ENCODE results near the gene REEP1. TPM values are rescaled to one million over a fixed set of nuclear protein-coding genes. Genes with fewer than 3 reads are reported as not detected.

The REEP1 gene
- total RNA-seq, 1 experiment from 2014 or later = 5.3 TPM

GRCh38 chr2:86239745-86240144 is 97.7 kb downstream of the REEP1 start:
- CTCF ChIA-PET = no interaction called here
- no peak for TF ChIP-seq CTCF (IDR thresholded peaks at IDR 0.05; ENCODE audit: unreplicated experiment)
- no peak for DNase-seq
- H3K9me3 Mint-ChIP-seq (ENCODE audit: low read depth, unreplicated experiment) = no peaks in the 10 kb centered on the region
- no peaks in the 10 kb centered on the region for H3K36me3 Mint-ChIP-seq (ENCODE audit: insufficient read depth, unreplicated experiment)
- intact Hi-C loops (cut with micrococcal nuclease; ENCODE audit: unreplicated experiment) = no loop called here
- no peak overlapping the region for H3K4me3 Mint-ChIP-seq (ENCODE audit: low read depth, unreplicated experiment)
- H3K27me3 Mint-ChIP-seq (ENCODE audit: unreplicated experiment) = peaks cover 18% of the 10 kb centered on the region
- H3K27ac Mint-ChIP-seq (ENCODE audit: unreplicated experiment) = no peak overlapping the region
- BruUV-seq (replicated peaks) = no TSS peak
- peaks cover 11% of the 10 kb centered on the region for H3K4me1 Mint-ChIP-seq (ENCODE audit: low read depth, unreplicated experiment)

GRCh38 chr2:86239326-86239725 is 98.1 kb downstream of the REEP1 start:
- intact Hi-C loops (cut with micrococcal nuclease; ENCODE audit: unreplicated experiment) = no loop called here
- peaks cover 7% of the 10 kb centered on the region for H3K4me1 Mint-ChIP-seq (ENCODE audit: low read depth, unreplicated experiment)
- no peak overlapping the region for H3K4me3 Mint-ChIP-seq (ENCODE audit: low read depth, unreplicated experiment)
- no peak overlapping the region for H3K27ac Mint-ChIP-seq (ENCODE audit: unreplicated experiment)
- CTCF ChIA-PET = no interaction called here
- peaks cover 21% of the 10 kb centered on the region for H3K27me3 Mint-ChIP-seq (ENCODE audit: unreplicated experiment)
- no peak for TF ChIP-seq CTCF (IDR thresholded peaks at IDR 0.05; ENCODE audit: unreplicated experiment)
- H3K9me3 Mint-ChIP-seq (ENCODE audit: low read depth, unreplicated experiment) = no peaks in the 10 kb centered on the region
- no peak for DNase-seq
- no TSS peak for BruUV-seq (replicated peaks)
- no peaks in the 10 kb centered on the region for H3K36me3 Mint-ChIP-seq (ENCODE audit: insufficient read depth, unreplicated experiment)

- no peak for TF ChIP-seq CTCF (IDR thresholded peaks at IDR 0.05; ENCODE audit: unreplicated experiment)
- H3K4me1 Mint-ChIP-seq (ENCODE audit: low read depth, unreplicated experiment) = peaks cover 5% of the 10 kb centered on the region
- no peak overlapping the region for H3K27ac Mint-ChIP-seq (ENCODE audit: unreplicated experiment)
- BruUV-seq (replicated peaks) = no TSS peak
- intact Hi-C loops (cut with micrococcal nuclease; ENCODE audit: unreplicated experiment) = no loop called here
- DNase-seq = no peak
- peaks cover 30% of the 10 kb centered on the region for H3K27me3 Mint-ChIP-seq (ENCODE audit: unreplicated experiment)
- H3K9me3 Mint-ChIP-seq (ENCODE audit: low read depth, unreplicated experiment) = no peaks in the 10 kb centered on the region
- H3K4me3 Mint-ChIP-seq (ENCODE audit: low read depth, unreplicated experiment) = no peak overlapping the region
- H3K36me3 Mint-ChIP-seq (ENCODE audit: insufficient read depth, unreplicated experiment) = peaks cover 4% of the 10 kb centered on the region
- CTCF ChIA-PET = no interaction called here
Measured at GRCh38 chr2:86238354-86238753, 99.1 kb downstream of the REEP1 start.

GRCh38 chr2:86237172-86237571 is 100.3 kb downstream of the REEP1 start:
- intact Hi-C loops (cut with micrococcal nuclease; ENCODE audit: unreplicated experiment) = no loop called here
- Mint-ChIP-seq H3K27ac (ENCODE audit: unreplicated experiment) (no peak overlapping the region), H3K9me3 (ENCODE audit: low read depth, unreplicated experiment) (no peaks in the 10 kb centered on the region), H3K4me1 (ENCODE audit: low read depth, unreplicated experiment) (peaks cover 8% of the 10 kb centered on the region), H3K4me3 (ENCODE audit: low read depth, unreplicated experiment) (no peak overlapping the region), H3K27me3 (ENCODE audit: unreplicated experiment) (peaks cover 23% of the 10 kb centered on the region), H3K36me3 (ENCODE audit: insufficient read depth, unreplicated experiment) (peaks cover 6% of the 10 kb centered on the region)
- DNase-seq = no peak
- TF ChIP-seq CTCF (IDR thresholded peaks at IDR 0.05; ENCODE audit: unreplicated experiment) = no peak
- BruUV-seq (replicated peaks) = no TSS peak
- CTCF ChIA-PET = interaction anchor here (0.7 kb wide), 1 partner anchor 28 kb away, joined by 3 read pairs; no protein-coding TSS in a partner anchor
